T-cell (primary cell): ENCODE results near the gene TMEM242. TPM values are rescaled to one million over a fixed set of nuclear protein-coding genes. Genes with fewer than 3 reads are reported as not detected.

ENCODE experiments used
- ATAC-seq, 4 experiments: fragments of 200-7000 bp in 3 of 4; fragments of 150-1000 bp in 1 of 4; cut with Tn5 transposase; replicated peaks in 1 of 4; 1 replicate in 3 of 4; 2 replicates in 1 of 4; pipeline ENCODE4 v1.10.0; 2021; ENCODE audit warnings: moderate library complexity in 3 of 4, mild to moderate bottlenecking in 2 of 4, moderate number of reproducible peaks in 1 of 4
- CTCF ChIA-PET, 2 donors: fragments of 300-600 bp; sonication (Branson Sonifier 250); formaldehyde crosslinking; loops; one replicate each; lab custom pipeline; 2022; ENCODE audit warnings: antibody characterized with exemption in 2 of 2; lab: Charles Lee
- POLR2A ChIA-PET, 2 donors: fragments of 300-600 bp; sonication (Branson Sonifier 250); formaldehyde crosslinking; loops; one replicate each; lab custom pipeline; 2022; ENCODE audit warnings: antibody characterized with exemption in 2 of 2; lab: Charles Lee
- DNase-seq, 35 experiments: peaks; one replicate each; pipeline versions ENCODE4 v3.0.0 to v3.0.0-alpha.2; 2013 to 2023
- H3K27ac ChIP-seq: one replicate; pipeline ENCODE4 v1.5.1; 2013; ENCODE audit warnings: low read length
- H3K27me3 ChIP-seq, 2 experiments: replicated peaks in 1 of 2; 1 replicate in 1 of 2; 2 replicates in 1 of 2; pipeline versions ENCODE4 v1.6.1 to v1.7.0; 2013; ENCODE audit warnings: low read length in 1 of 2, mixed read lengths in 1 of 2; ENCODE audit not compliant: control insufficient read depth in 2 of 2, insufficient read depth in 2 of 2; ENCODE audit errors: extremely low read depth in 1 of 2
- H3K36me3 ChIP-seq, 2 donors: 1 replicate in 1 of 2; 2 replicates in 1 of 2; pipeline versions ENCODE4 v1.6.1 to v1.7.0; 2013; ENCODE audit warnings: low read length in 1 of 2; ENCODE audit not compliant: control insufficient read depth in 2 of 2, insufficient read depth in 1 of 2; ENCODE audit errors: extremely low read depth in 1 of 2
- H3K4me1 ChIP-seq, 2 experiments: 1 replicate in 1 of 2; 2 replicates in 1 of 2; pipeline versions ENCODE4 v1.6.1 to v1.7.0; 2013; ENCODE audit warnings: low read length in 2 of 2, mixed read lengths in 1 of 2; ENCODE audit not compliant: insufficient read depth in 2 of 2, control insufficient read depth in 1 of 2; ENCODE audit errors: extremely low read depth in 1 of 2
- H3K4me3 ChIP-seq, 2 donors: 1 replicate in 1 of 2; 2 replicates in 1 of 2; pipeline versions ENCODE4 v1.5.1 to v1.7.0; 2013; ENCODE audit warnings: mild to moderate bottlenecking in 2 of 2, low read length in 1 of 2, moderate library complexity in 1 of 2; ENCODE audit not compliant: control insufficient read depth in 1 of 2; ENCODE audit errors: extremely low read depth in 1 of 2
- H3K9me3 ChIP-seq: 2 replicates; pipeline ENCODE4 v1.7.0; 2013
- H3K27ac Mint-ChIP-seq, 2 donors: one replicate each; pipeline ENCODE4 v1.8.0; 2020 to 2021; ENCODE audit warnings: mild to moderate bottlenecking in 2 of 2, mixed read lengths in 2 of 2
- H3K27me3 Mint-ChIP-seq, 2 donors: one replicate each; pipeline ENCODE4 v1.8.0; 2021 to 2022; ENCODE audit warnings: mixed read lengths in 2 of 2
- H3K36me3 Mint-ChIP-seq: one replicate; pipeline ENCODE4 v1.8.0; 2021; ENCODE audit warnings: mixed read lengths
- H3K4me1 Mint-ChIP-seq, 3 donors: one replicate each; pipeline ENCODE4 v1.8.0; 2020 to 2022; ENCODE audit warnings: mixed read lengths in 3 of 3, mild to moderate bottlenecking in 1 of 3
- H3K4me3 Mint-ChIP-seq, 3 donors: one replicate each; pipeline ENCODE4 v1.8.0; 2020 to 2022; ENCODE audit warnings: mild to moderate bottlenecking in 3 of 3, mixed read lengths in 3 of 3, moderate library complexity in 3 of 3
- H3K9me3 Mint-ChIP-seq, 3 donors: one replicate each; pipeline ENCODE4 v1.8.0; 2020 to 2022; ENCODE audit warnings: mixed read lengths in 3 of 3
- WGBS: methylation state at CpG from one replicate; pipeline ENCODE4 v1.1.5; 2013; ENCODE audit warnings: missing lambda C conversion rate; ENCODE audit not compliant: insufficient coverage; 5-methylcytosine and 5-hydroxymethylcytosine counted together
- total RNA-seq, 35 experiments: library from RNA in 6 of 35; stranded (reverse) in 6 of 35; fragments of 120-200 nt in 1 of 35; gene quantifications; one replicate each; pipeline versions ENCODE4 v1.2.1 to v1.2.4 and lab custom pipeline; 2013 to 2026

TMEM242 gene
- total RNA-seq, 5 donors from 2014 or later (not counting 1 experiment from before 2014, with no cell fraction given) = 10.3 to 17.9 (median 12.9) TPM

GRCh38 chr6:157329829-157330228 lies 6.5 kb upstream of the TMEM242 start:
- Mint-ChIP-seq H3K9me3 (no peaks in the 10 kb centered on the region), H3K4me3 (no peak overlapping the region), H3K4me1 (peaks cover 0 to 3% (median 0%) of the 10 kb centered on the region in 3 donors), H3K36me3 (no peaks in the 10 kb centered on the region), H3K27me3 (peaks cover 21 to 37% of the 10 kb centered on the region in 2 donors), H3K27ac (no peak overlapping the region)
- Histone ChIP-seq H3K4me1 (no peaks in the 10 kb centered on the region), H3K27ac (no peak overlapping the region), H3K27me3 (peaks cover 5 to 14% of the 10 kb centered on the region in 2 experiments), H3K36me3 (no peaks in the 10 kb centered on the region), H3K9me3 (no peaks in the 10 kb centered on the region), H3K4me3 (no peak overlapping the region)
- ChIA-PET POLR2A (no interaction called here), CTCF (interaction anchor here in 1 of 2 donors (0.6 kb wide), 1 partner anchor 565 kb away, joined by 8 read pairs; no protein-coding TSS in a partner anchor)
- no peak for ATAC-seq
- 100% methylated on average over 1 of the region's 1 CpG for WGBS
- DNase-seq = no peak

- Mint-ChIP-seq H3K27ac (no peak overlapping the region), H3K36me3 (no peaks in the 10 kb centered on the region), H3K4me3 (no peak overlapping the region), H3K4me1 (peaks cover 5 to 8% (median 6%) of the 10 kb centered on the region in 3 donors), H3K9me3 (no peaks in the 10 kb centered on the region), H3K27me3 (peaks cover 16 to 31% of the 10 kb centered on the region in 2 donors)
- peaks cover 0 to 5% of the 10 kb centered on the region in 2 experiments for H3K4me1 ChIP-seq
- DNase-seq = no peak
- no peak for ATAC-seq
- H3K4me3 ChIP-seq = no peak overlapping the region
- H3K36me3 ChIP-seq = no peaks in the 10 kb centered on the region
- POLR2A ChIA-PET = no interaction called here
- 61% methylated on average over 2 of the region's 5 CpGs for WGBS
- H3K9me3 ChIP-seq = no peaks in the 10 kb centered on the region
- peaks cover 5 to 17% of the 10 kb centered on the region in 2 experiments for H3K27me3 ChIP-seq
- CTCF ChIA-PET = interaction anchor here in 1 of 2 donors (0.5 to 0.6 kb wide), 2 partner anchors 53 to 383 kb away, joined by 4 to 5 read pairs; no protein-coding TSS in a partner anchor
- no peak overlapping the region for H3K27ac ChIP-seq
These were observed 4.9 kb upstream of the TMEM242 start for GRCh38 chr6:157328108-157328692.

DNA sequence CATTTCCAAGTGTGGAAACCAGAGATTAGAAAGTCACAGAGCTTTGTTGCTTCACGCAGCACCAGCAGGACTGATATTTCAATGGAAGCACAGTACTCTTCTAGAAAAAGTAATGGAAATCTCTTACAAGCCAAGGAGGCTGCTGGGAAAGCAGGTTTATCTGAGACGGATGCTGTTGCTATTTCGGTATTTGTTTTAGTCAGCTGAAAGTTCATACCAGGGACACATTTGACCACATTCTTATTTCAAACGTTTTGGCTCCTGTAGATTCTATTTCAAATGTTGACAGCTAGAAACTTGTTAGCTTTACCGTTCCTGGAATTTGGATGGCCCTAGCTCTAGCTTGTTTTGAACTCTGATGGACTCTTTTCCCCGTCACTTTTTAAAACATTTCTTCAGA lies 3.7 kb upstream of the TMEM242 start:
- no peaks in the 10 kb centered on the region for H3K9me3 ChIP-seq
- DNase-seq = no peak
- no peak for ATAC-seq
- peaks cover 11 to 23% of the 10 kb centered on the region in 2 donors for H3K27me3 Mint-ChIP-seq
- H3K4me1 Mint-ChIP-seq = peaks cover 13 to 19% (median 13%) of the 10 kb centered on the region in 3 donors
- no peaks in the 10 kb centered on the region for H3K36me3 Mint-ChIP-seq
- H3K27me3 ChIP-seq = peaks cover 5 to 9% of the 10 kb centered on the region in 2 experiments
- ChIA-PET CTCF (interaction anchor here in 1 of 2 donors (1.0 kb wide), 1 partner anchor 9 kb away, joined by 3 read pairs; no protein-coding TSS in a partner anchor), POLR2A (no interaction called here)
- H3K27ac Mint-ChIP-seq = no peak overlapping the region
- H3K36me3 ChIP-seq = no peaks in the 10 kb centered on the region
- H3K4me1 ChIP-seq = peaks cover 9 to 11% of the 10 kb centered on the region in 2 experiments
- 43% methylated on average over 1 of the region's 6 CpGs for WGBS
- H3K9me3 Mint-ChIP-seq = no peaks in the 10 kb centered on the region
- H3K27ac ChIP-seq = no peak overlapping the region
- no peak overlapping the region for H3K4me3 ChIP-seq
- H3K4me3 Mint-ChIP-seq = no peak overlapping the region

DNA sequence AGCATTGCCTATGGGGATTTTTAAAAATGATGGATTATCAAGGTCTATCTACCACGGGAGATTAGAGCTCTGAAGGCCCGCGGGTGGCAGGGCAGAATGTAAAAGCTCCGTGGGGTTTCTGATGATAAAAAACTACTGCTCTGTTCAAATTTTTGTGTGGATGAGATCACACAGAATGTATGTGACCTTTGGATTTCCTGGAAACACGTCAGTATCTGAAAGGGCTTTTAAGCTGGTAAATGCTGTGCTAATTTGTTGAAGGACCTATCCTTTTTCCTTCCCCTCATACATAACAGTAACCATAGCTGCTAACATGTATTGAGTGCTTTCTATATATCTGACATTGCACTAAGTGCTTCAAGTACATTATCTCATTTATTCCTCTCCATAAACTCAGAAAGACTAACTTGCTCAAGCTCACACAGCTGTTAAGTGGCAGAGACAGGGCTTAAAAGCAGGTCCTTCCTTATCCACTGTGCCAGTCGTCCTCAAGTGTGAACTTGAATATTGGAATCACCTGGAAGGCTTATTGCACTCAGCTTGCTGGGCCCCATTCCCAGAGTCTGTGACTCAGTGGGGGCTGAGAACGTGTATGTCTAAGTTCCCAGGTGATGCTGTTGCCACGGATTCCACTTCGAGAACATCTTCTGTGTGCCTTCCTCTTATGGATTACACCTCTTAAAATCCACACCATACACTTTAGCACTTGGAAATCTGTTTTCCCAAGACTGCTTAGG lies 1.9 kb upstream of the TMEM242 start:
- Mint-ChIP-seq H3K4me3 (peak overlapping the region in 2 of 3 donors; percentile 27 to 40), H3K36me3 (peaks cover 4% of the 10 kb centered on the region), H3K27me3 (peaks cover 11 to 21% of the 10 kb centered on the region in 2 donors), H3K4me1 (peaks cover 18 to 26% (median 18%) of the 10 kb centered on the region in 3 donors), H3K27ac (no peak overlapping the region), H3K9me3 (no peaks in the 10 kb centered on the region)
- Histone ChIP-seq H3K36me3 (peaks cover 0 to 3% of the 10 kb centered on the region in 2 donors), H3K27ac (no peak overlapping the region), H3K27me3 (peaks cover 5 to 9% of the 10 kb centered on the region in 2 experiments), H3K4me3 (no peak overlapping the region), H3K4me1 (peaks cover 9 to 11% of the 10 kb centered on the region in 2 experiments), H3K9me3 (no peaks in the 10 kb centered on the region)
- no peak for ATAC-seq
- no peak for DNase-seq
- ChIA-PET POLR2A (no interaction called here), CTCF (interaction anchor here in 1 of 2 donors (1.6 to 3.6 kb wide), 2 partner anchors 10 to 60 kb away, joined by 4 to 21 read pairs; no protein-coding TSS in a partner anchor)
- WGBS = 66% methylated on average over 4 of the region's 9 CpGs

DNA sequence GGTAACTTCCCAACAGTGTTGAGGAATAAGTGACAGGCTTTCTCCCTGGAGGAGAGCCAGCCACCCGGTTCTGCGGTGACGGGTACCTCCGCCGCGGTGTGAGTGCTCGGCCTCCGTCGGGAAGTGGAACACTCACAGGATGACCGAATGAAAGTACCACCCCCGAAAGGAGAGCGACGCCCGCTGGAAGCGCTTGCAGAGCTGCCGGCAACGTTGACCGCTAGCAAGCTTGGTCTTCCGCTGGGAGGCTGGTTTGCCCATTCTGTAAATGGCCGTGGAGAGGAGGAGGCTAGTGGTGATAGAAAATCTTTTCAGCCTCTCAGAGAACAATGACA lies 614 bp upstream of the TMEM242 start:
- WGBS = 2% methylated on average over 13 of the region's 20 CpGs
- ChIA-PET CTCF (interaction anchor here (0.6 to 3.6 kb wide), 4 partner anchors 9 to 1986 kb away, joined by 3 to 21 read pairs (median 4); no protein-coding TSS in a partner anchor), POLR2A (no interaction called here)
- H3K9me3 Mint-ChIP-seq = no peaks in the 10 kb centered on the region
- H3K36me3 Mint-ChIP-seq = peaks cover 8% of the 10 kb centered on the region
- H3K9me3 ChIP-seq = no peaks in the 10 kb centered on the region
- peak overlapping the region; percentile 93 to 96 (median 94) for H3K4me3 Mint-ChIP-seq
- H3K36me3 ChIP-seq = peaks cover 0 to 8% of the 10 kb centered on the region in 2 donors
- peaks cover 3 to 9% of the 10 kb centered on the region in 2 experiments for H3K27me3 ChIP-seq
- peaks cover 9 to 11% of the 10 kb centered on the region in 2 experiments for H3K4me1 ChIP-seq
- H3K27ac Mint-ChIP-seq = peak overlapping the region; percentile 86 to 95
- H3K4me3 ChIP-seq = peak overlapping the region; percentile 65 to 89
- DNase-seq (peak in 10 of 35 experiments; percentile 2 to 38 (median 6)), ATAC-seq (peak; percentile 17 to 32 (median 19))
- H3K27ac ChIP-seq = peak overlapping the region; percentile 39
- peaks cover 11 to 14% of the 10 kb centered on the region in 2 donors for H3K27me3 Mint-ChIP-seq
- peaks cover 18 to 26% (median 18%) of the 10 kb centered on the region in 3 donors for H3K4me1 Mint-ChIP-seq

DNA sequence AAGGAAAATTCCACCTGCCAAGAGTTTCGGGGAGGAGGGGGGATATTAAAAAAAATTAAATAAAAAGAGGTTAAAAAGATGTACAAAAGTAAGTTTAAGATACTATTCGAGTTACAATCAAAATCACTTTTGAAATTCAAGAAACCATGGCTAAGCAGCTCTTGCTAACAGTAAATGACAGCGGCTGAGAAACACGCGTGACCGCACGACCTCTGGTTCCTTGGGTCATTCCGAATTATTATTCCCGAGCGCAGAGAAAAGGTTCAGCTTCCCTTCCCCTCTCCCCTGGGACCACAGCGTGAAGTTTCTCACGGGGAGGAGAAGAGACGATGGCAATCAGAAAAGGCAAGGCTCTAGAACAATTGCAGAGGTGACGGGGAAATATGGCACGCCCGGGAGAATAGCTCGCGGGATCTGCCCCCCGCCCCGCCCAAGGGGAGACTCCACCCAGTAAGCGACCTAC lies 496 bp downstream of the TMEM242 start:
- peak overlapping the region; percentile 39 for H3K27ac ChIP-seq
- Mint-ChIP-seq H3K27me3 (peaks cover 9 to 10% of the 10 kb centered on the region in 2 donors), H3K36me3 (peaks cover 12% of the 10 kb centered on the region), H3K4me1 (peaks cover 18 to 30% (median 18%) of the 10 kb centered on the region in 3 donors), H3K9me3 (no peaks in the 10 kb centered on the region), H3K4me3 (peak overlapping the region; percentile 93 to 96 (median 94)), H3K27ac (peak overlapping the region; percentile 86 to 95)
- peaks cover 7 to 17% of the 10 kb centered on the region in 2 donors for H3K36me3 ChIP-seq
- ATAC-seq = no peak
- H3K4me3 ChIP-seq = peak overlapping the region; percentile 65 to 89
- H3K9me3 ChIP-seq = no peaks in the 10 kb centered on the region
- peak in 17 of 35 experiments; percentile 40 to 75 (median 59) for DNase-seq
- ChIA-PET CTCF (interaction anchor here (0.5 to 3.6 kb wide), 5 partner anchors 7 to 1208 kb away, joined by 3 to 21 read pairs (median 4); no protein-coding TSS in a partner anchor), POLR2A (no interaction called here)
- H3K27me3 ChIP-seq = peaks cover 3 to 9% of the 10 kb centered on the region in 2 experiments
- WGBS = 0% methylated on average over 7 of the region's 21 CpGs
- H3K4me1 ChIP-seq = peaks cover 9 to 11% of the 10 kb centered on the region in 2 experiments
